Upper lobe of right lung (tissue), 1 donor: ENCODE results near the gene EPN2. TPM values are rescaled to one million over a fixed set of nuclear protein-coding genes. Genes with fewer than 3 reads are reported as not detected.

Experiments used
- ATAC-seq: fragments of 200-7000 bp; cut with Tn5 transposase; one replicate; pipeline ENCODE4 v1.9.1; 2020; ENCODE audit warnings: mild to moderate bottlenecking, moderate library complexity
- DNase-seq: peaks from one replicate; pipeline ENCODE4 v3.0.0-alpha.2; 2020
- H3K27ac ChIP-seq: fragments of 200-600 bp; one replicate; pipeline ENCODE4 v1.8.0; 2022
- H3K27me3 ChIP-seq: fragments of 200-600 bp; one replicate; pipeline ENCODE4 v1.8.0; 2022; ENCODE audit warnings: mild to moderate bottlenecking
- H3K36me3 ChIP-seq: fragments of 200-600 bp; one replicate; pipeline ENCODE4 v1.8.0; 2022
- H3K4me1 ChIP-seq: fragments of 200-600 bp; one replicate; pipeline ENCODE4 v1.8.0; 2022
- H3K4me3 ChIP-seq: fragments of 200-600 bp; one replicate; pipeline ENCODE4 v1.8.0; 2022; ENCODE audit warnings: mild to moderate bottlenecking
- H3K9me3 ChIP-seq: fragments of 200-600 bp; one replicate; pipeline ENCODE4 v1.8.0; 2022
- intact Hi-C: fragments of 100-400 bp; cut with DNase I; formaldehyde crosslinking; loops from one replicate; pipeline ENCODE4 v1.11.0; 2022
- total RNA-seq: library from RNA; stranded (reverse); fragmentation: NEBNext Ultra II Directional; extraction: Animal tissue kit (Norgen Biotek cat#: 25700); gene quantifications from one replicate; pipeline ENCODE4 v1.2.1, GENCODE V29; 2021
- TF ChIP-seq, protein P1 (sequence below): fragments of 200-600 bp; IDR thresholded peaks from one replicate; pipeline ENCODE4 v1.8.0; 2022; ENCODE audit warnings: antibody characterized with exemption
- donor health status: DM: no; HTN: yes; CAD: no; lungs with severe emphysema.

Gene EPN2
- total RNA-seq, 1 donor from 2014 or later = 54.5 TPM

DNA sequence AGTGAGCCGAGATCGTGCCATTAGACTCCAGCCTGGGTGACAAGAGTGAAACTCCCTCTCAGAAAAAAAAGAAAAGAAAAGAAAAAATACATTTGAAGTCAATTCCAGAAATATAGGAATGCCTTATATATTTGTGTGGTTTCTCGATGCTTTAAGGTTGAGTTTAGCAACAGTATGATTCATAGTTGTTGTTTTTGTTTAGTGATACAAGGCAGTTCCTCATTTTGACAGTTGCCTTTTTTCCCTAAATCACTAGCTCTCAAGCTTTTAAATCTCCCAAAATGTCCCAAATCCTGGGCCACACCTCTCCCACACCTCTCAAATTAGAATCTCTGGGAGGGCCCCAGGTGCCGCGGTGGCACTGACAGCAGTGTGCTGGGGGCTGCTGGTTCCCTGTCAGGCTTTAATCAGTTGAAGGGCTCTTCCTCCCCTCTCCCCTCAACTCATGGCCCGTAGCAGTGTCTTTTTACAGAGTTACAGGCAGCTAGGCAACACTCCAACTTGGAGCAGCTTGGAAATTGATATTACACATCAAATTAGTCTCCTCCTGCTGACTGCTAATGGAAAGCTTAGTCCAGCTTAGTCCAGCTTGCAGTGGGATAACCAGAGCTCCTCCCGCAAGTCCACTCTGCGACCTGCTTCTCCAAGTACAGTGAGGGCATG is 58.4 kb downstream of the EPN2 start:
- H3K27me3 ChIP-seq = no peaks in the 10 kb centered on the region
- no peaks in the 10 kb centered on the region for H3K36me3 ChIP-seq
- DNase-seq (no peak), ATAC-seq (no peak)
- intact Hi-C loops = no loop called here
- H3K9me3 ChIP-seq = no peaks in the 10 kb centered on the region
- TF ChIP-seq, protein P1, sequence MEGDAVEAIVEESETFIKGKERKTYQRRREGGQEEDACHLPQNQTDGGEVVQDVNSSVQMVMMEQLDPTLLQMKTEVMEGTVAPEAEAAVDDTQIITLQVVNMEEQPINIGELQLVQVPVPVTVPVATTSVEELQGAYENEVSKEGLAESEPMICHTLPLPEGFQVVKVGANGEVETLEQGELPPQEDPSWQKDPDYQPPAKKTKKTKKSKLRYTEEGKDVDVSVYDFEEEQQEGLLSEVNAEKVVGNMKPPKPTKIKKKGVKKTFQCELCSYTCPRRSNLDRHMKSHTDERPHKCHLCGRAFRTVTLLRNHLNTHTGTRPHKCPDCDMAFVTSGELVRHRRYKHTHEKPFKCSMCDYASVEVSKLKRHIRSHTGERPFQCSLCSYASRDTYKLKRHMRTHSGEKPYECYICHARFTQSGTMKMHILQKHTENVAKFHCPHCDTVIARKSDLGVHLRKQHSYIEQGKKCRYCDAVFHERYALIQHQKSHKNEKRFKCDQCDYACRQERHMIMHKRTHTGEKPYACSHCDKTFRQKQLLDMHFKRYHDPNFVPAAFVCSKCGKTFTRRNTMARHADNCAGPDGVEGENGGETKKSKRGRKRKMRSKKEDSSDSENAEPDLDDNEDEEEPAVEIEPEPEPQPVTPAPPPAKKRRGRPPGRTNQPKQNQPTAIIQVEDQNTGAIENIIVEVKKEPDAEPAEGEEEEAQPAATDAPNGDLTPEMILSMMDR = no peak
- H3K4me1 ChIP-seq = peaks cover 12% of the 10 kb centered on the region
- no peak overlapping the region for H3K27ac ChIP-seq
- no peak overlapping the region for H3K4me3 ChIP-seq

GRCh38 chr17:19296786-19297778 is 59.9 kb downstream of the EPN2 start:
- TF ChIP-seq, protein P1 = no peak
- DNase-seq = no peak
- no peaks in the 10 kb centered on the region for H3K27me3 ChIP-seq
- H3K4me3 ChIP-seq = no peak overlapping the region
- H3K27ac ChIP-seq = no peak overlapping the region
- peaks cover 15% of the 10 kb centered on the region for H3K4me1 ChIP-seq
- no peaks in the 10 kb centered on the region for H3K9me3 ChIP-seq
- no peaks in the 10 kb centered on the region for H3K36me3 ChIP-seq
- no peak for ATAC-seq
- intact Hi-C loops = no loop called here

- Histone ChIP-seq H3K36me3 (no peaks in the 10 kb centered on the region), H3K9me3 (no peaks in the 10 kb centered on the region), H3K4me1 (peaks cover 29% of the 10 kb centered on the region), H3K27ac (no peak overlapping the region), H3K27me3 (no peaks in the 10 kb centered on the region), H3K4me3 (no peak overlapping the region)
- TF ChIP-seq, protein P1 = no peak
- intact Hi-C loops = no loop called here
- DNase-seq = no peak
- ATAC-seq = no peak
These were observed 61.5 kb downstream of the EPN2 start for GRCh38 chr17:19298569-19299213.

DNA sequence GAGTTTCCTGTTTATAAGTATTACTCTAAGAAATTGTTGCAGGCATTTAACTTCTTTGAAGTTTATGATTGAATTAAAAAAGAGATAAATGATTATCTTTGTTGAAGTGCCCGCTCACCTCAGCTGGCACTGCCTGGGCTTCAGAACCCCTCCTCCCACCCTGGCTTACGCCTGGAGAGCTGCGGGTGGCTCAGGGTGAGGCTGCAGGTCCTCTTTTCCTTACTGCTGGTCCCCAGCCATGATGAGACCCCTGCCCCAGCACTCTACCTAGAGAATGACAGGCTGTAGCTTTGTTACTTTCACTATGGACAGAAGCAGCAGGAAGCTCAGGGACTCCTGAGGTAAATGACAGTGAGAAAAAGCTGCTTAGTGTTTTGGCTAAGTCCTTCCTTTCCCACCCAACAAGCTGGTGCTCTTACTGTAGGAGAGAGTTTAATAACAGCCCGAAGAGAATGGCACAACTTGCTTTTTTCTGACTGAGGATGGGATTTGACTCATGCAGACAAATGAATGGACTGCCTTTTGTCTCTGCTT is 62.1 kb downstream of the EPN2 start:
- intact Hi-C loops = no loop called here
- no peak overlapping the region for H3K4me3 ChIP-seq
- ATAC-seq (no peak), DNase-seq (no peak)
- no peaks in the 10 kb centered on the region for H3K36me3 ChIP-seq
- peaks cover 35% of the 10 kb centered on the region for H3K4me1 ChIP-seq
- no peaks in the 10 kb centered on the region for H3K27me3 ChIP-seq
- no peak overlapping the region for H3K27ac ChIP-seq
- no peaks in the 10 kb centered on the region for H3K9me3 ChIP-seq
- TF ChIP-seq, protein P1 = no peak

GRCh38 chr17:19299866-19300265 is 62.7 kb downstream of the EPN2 start:
- no peak for DNase-seq
- TF ChIP-seq, protein P1 = no peak
- peaks cover 40% of the 10 kb centered on the region for H3K4me1 ChIP-seq

More at GRCh38 chr17:19299866-19300265, 62.7 kb downstream of the EPN2 start:
- no peak overlapping the region for H3K4me3 ChIP-seq
- H3K36me3 ChIP-seq = no peaks in the 10 kb centered on the region
- H3K9me3 ChIP-seq = no peaks in the 10 kb centered on the region
- no peak overlapping the region for H3K27ac ChIP-seq
- no peaks in the 10 kb centered on the region for H3K27me3 ChIP-seq
- intact Hi-C loops = no loop called here
- ATAC-seq = no peak
